NCI-H1694 (cell line): ENCODE measurements around the gene ALG3.
"Not testable (repeated sequence)": the region's sequence is repeated elsewhere in the genome, so short reads cannot be mapped to it uniquely, and the experiment has no call there.

Experiments
- DNase-seq: peaks from one replicate; lab custom pipeline; 2025; lab: John Stamatoyannopoulos, UW

The ALG3 gene

GRCh38 chr3:184248454-184249411, at the start of gene ALG3:
TSS of gene ALG3 (minus strand) at chr3:184248962. CDS start at chr3:184248940, 22 bp downstream.
- DNase-seq, result peak; percentile 75

GRCh38 chr3:184296616-184297015, 47.9 kb upstream of the ALG3 start:
- DNase-seq, result no peak

- DNase-seq, result no peak
Observed at GRCh38 chr3:184295771-184296170, 47.0 kb upstream of the ALG3 start.

GRCh38 chr3:184291738-184292445, 43.1 kb upstream of the ALG3 start:
- no peak for DNase-seq

GRCh38 chr3:184291044-184291737, 42.4 kb upstream of the ALG3 start:
- DNase-seq, result no peak

- no peak for DNase-seq
Observed at GRCh38 chr3:184290331-184290730, 41.6 kb upstream of the ALG3 start.

GRCh38 chr3:184289426-184289938, 40.7 kb upstream of the ALG3 start:
- peak; percentile 84 for DNase-seq

- peak; percentile 90 for DNase-seq
Observed at GRCh38 chr3:184284696-184285095, 35.9 kb upstream of the ALG3 start.

GRCh38 chr3:184283681-184284080, 34.9 kb upstream of the ALG3 start:
- DNase-seq, result no peak

GRCh38 chr3:184282941-184283340, 34.2 kb upstream of the ALG3 start:
- no peak for DNase-seq

GRCh38 chr3:184277366-184277765, 28.6 kb upstream of the ALG3 start:
- no peak for DNase-seq

- no peak for DNase-seq
Observed at GRCh38 chr3:184275961-184276910, 27.5 kb upstream of the ALG3 start, which contains the start of gene ECE2. TSS of gene ECE2 (plus strand) at chr3:184276022. CDS start at chr3:184276154, 132 bp downstream.

GRCh38 chr3:184275381-184275701, 26.6 kb upstream of the ALG3 start:
- DNase-seq, result no peak

GRCh38 chr3:184272269-184272668, 23.5 kb upstream of the ALG3 start:
- no peak for DNase-seq

GRCh38 chr3:184267249-184267648, 18.5 kb upstream of the ALG3 start:
- DNase-seq, result not testable (repeated sequence)

GRCh38 chr3:184262764-184263179, 14.0 kb upstream of the ALG3 start:
- peak; percentile 25 for DNase-seq

- no peak for DNase-seq
Observed at GRCh38 chr3:184261854-184262763, 13.3 kb upstream of the ALG3 start.

- DNase-seq, result peak; percentile 90
Observed at GRCh38 chr3:184261270-184261853, 12.6 kb upstream of the ALG3 start, which contains the start of gene CAMK2N2. TSS of gene CAMK2N2 (minus strand) at chr3:184261553. CDS start at chr3:184261285, 268 bp downstream.

GRCh38 chr3:184260724-184261269, 12.0 kb upstream of the ALG3 start:
- DNase-seq, result no peak
